Stimulated activated memory B cell treated with anti-CD40 and anti-IgM and Interleukin-4, amounts not matched to agents 10 μg/mL and 1 μg/mL and 100 μg/mL, for 72 hours (primary cell): ENCODE data around the gene CPNE4.

Experiments used
- ATAC-seq: fragments of 150-1000 bp; cut with Tn5 transposase; 2 replicates; pipeline ENCODE4 v1.10.0; 2021
- H3K27ac Mint-ChIP-seq: one replicate; pipeline ENCODE4 v1.8.0; 2022; ENCODE audit warnings: mild to moderate bottlenecking, mixed read lengths
- H3K27me3 Mint-ChIP-seq: one replicate; pipeline ENCODE4 v1.8.0; 2022; ENCODE audit warnings: mixed read lengths
- H3K36me3 Mint-ChIP-seq: one replicate; pipeline ENCODE4 v1.8.0; 2022; ENCODE audit warnings: mixed read lengths
- H3K4me1 Mint-ChIP-seq: one replicate; pipeline ENCODE4 v1.8.0; 2022; ENCODE audit warnings: mixed read lengths
- H3K4me3 Mint-ChIP-seq: one replicate; pipeline ENCODE4 v1.8.0; 2022; ENCODE audit warnings: mild to moderate bottlenecking, moderate library complexity, mixed read lengths
- H3K9me3 Mint-ChIP-seq: one replicate; pipeline ENCODE4 v1.8.0; 2022; ENCODE audit warnings: mixed read lengths

CPNE4 gene

DNA sequence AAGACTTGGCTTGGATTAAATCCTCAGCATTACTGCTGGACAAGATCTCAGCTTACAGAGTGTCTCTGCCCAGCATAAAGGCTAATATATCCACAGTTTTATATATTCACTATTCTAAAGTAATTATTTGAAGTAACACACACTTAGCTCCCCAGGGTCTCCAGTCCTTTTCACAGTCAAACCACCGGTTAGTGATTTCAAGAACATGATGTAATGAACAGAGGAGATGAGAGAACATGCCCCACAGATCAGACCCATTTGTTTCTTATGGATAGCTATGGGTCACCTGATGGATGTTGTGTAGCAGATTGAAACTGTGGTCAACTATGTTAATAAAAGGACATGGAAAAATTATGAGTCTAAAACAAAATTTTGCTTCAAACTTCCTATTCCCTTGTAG is 487.2 kb downstream of the CPNE4 start:
- no peak for ATAC-seq
- Mint-ChIP-seq H3K4me3 (no peak overlapping the region), H3K4me1 (no peaks in the 10 kb centered on the region), H3K27ac (no peak overlapping the region), H3K9me3 (no peaks in the 10 kb centered on the region), H3K36me3 (no peaks in the 10 kb centered on the region), H3K27me3 (peaks cover 7% of the 10 kb centered on the region)

DNA sequence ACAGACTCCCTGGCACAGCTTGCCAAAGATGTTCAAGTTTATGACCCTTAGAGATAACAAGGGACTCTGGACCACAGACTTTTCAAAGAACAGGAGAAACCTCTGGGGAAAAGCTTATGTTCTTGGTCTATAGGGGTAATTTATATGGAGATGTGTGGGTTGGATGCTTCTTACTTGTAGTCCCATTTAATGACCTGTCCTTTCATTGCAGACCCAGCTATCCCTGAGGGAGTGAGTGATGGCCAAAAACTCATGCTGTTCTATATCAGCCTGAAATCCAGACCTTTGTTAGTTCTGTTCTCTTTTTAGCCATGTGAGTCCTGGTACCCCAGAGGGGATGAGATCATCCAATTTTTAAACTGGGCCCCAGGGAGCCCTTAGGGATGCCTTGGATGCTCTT is 488.4 kb downstream of the CPNE4 start:
- Mint-ChIP-seq H3K27me3 (peaks cover 7% of the 10 kb centered on the region), H3K4me1 (no peaks in the 10 kb centered on the region), H3K9me3 (no peaks in the 10 kb centered on the region), H3K4me3 (no peak overlapping the region), H3K36me3 (no peaks in the 10 kb centered on the region), H3K27ac (no peak overlapping the region)
- no peak for ATAC-seq

DNA sequence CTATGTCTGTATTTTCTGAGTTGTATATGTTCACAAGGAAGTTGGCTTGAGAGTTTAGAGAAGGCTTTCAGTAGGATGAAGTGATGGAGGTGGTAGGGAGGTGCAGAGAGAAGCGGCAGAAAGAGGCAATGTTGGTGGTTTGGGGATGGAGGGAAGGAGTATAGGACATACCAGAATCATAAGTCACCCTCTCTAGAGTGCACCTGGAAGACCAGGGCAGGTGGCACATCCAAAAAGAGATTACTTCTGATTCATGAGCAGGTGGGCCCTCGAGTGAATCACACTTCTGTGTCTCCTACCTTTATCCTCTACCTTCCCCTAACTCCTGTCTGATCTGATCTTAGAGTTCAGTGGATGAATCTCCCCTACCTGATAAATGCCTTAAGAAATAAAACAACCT is 490.3 kb downstream of the CPNE4 start:
- no peak for ATAC-seq
- Mint-ChIP-seq H3K27me3 (peaks cover 21% of the 10 kb centered on the region), H3K9me3 (no peaks in the 10 kb centered on the region), H3K4me1 (no peaks in the 10 kb centered on the region), H3K27ac (no peak overlapping the region), H3K36me3 (no peaks in the 10 kb centered on the region), H3K4me3 (no peak overlapping the region)

DNA sequence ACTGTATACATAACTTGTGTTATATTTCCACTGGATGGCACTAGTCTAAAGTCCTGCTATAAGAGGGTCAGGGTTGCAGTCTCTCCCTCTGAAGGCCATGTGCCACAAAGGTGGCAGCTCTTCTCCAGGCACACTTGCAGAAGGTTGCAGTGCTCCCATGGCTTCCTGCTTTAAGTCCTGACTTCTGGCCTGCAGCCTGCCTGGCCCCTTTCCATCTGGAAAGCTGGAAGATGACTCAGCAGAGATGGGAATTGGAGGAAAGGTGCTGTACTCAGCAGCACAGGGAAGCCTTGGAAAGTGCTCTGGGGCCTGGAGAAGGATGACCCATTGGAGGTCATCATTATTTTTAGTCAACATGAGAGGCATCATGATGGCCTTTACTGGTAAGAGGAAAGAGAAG is 491.1 kb downstream of the CPNE4 start:
- Mint-ChIP-seq H3K27me3 (peaks cover 18% of the 10 kb centered on the region), H3K27ac (no peak overlapping the region), H3K36me3 (no peaks in the 10 kb centered on the region), H3K4me1 (no peaks in the 10 kb centered on the region), H3K9me3 (no peaks in the 10 kb centered on the region), H3K4me3 (no peak overlapping the region)
- ATAC-seq: no peak

- ATAC-seq: no peak
- peaks cover 14% of the 10 kb centered on the region for H3K27me3 Mint-ChIP-seq
- no peaks in the 10 kb centered on the region for H3K9me3 Mint-ChIP-seq
- no peaks in the 10 kb centered on the region for H3K36me3 Mint-ChIP-seq
- H3K4me3 Mint-ChIP-seq: no peak overlapping the region
- no peak overlapping the region for H3K27ac Mint-ChIP-seq
- H3K4me1 Mint-ChIP-seq: no peaks in the 10 kb centered on the region
These were observed 493.5 kb downstream of the CPNE4 start for GRCh38 chr3:131541288-131541687.

GRCh38 chr3:131540821-131541220 is 494.0 kb downstream of the CPNE4 start:
- no peak overlapping the region for H3K27ac Mint-ChIP-seq
- no peaks in the 10 kb centered on the region for H3K4me1 Mint-ChIP-seq
- no peaks in the 10 kb centered on the region for H3K9me3 Mint-ChIP-seq
- H3K27me3 Mint-ChIP-seq: peaks cover 14% of the 10 kb centered on the region
- ATAC-seq: no peak
- no peaks in the 10 kb centered on the region for H3K36me3 Mint-ChIP-seq
- H3K4me3 Mint-ChIP-seq: no peak overlapping the region

DNA sequence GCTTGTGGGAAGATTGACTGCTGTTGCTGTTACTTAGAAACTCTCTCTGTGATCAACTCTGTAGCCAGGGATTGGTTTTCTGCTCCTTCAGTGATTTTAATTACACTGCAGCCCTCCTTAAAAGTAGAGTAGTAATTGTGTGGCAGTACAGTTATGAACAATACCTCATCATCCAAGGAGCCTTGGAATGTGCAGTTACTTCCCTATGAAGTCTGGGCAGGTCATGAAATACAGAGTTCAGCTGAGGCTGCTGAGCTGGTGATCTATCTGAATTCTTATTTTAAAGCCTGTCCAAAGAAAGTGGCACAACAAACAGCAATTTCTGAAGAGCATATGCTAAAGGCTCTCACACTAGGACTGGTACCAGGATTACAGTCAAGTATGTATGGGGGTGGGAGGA is 494.7 kb downstream of the CPNE4 start:
- no peaks in the 10 kb centered on the region for H3K4me1 Mint-ChIP-seq
- peaks cover 14% of the 10 kb centered on the region for H3K27me3 Mint-ChIP-seq
- no peak for ATAC-seq
- no peak overlapping the region for H3K4me3 Mint-ChIP-seq
- H3K9me3 Mint-ChIP-seq: no peaks in the 10 kb centered on the region
- no peaks in the 10 kb centered on the region for H3K36me3 Mint-ChIP-seq
- H3K27ac Mint-ChIP-seq: no peak overlapping the region

GRCh38 chr3:131538968-131539367 is 495.8 kb downstream of the CPNE4 start:
- Mint-ChIP-seq H3K9me3 (no peaks in the 10 kb centered on the region), H3K4me1 (no peaks in the 10 kb centered on the region), H3K27ac (no peak overlapping the region), H3K36me3 (no peaks in the 10 kb centered on the region), H3K4me3 (no peak overlapping the region), H3K27me3 (peaks cover 14% of the 10 kb centered on the region)
- ATAC-seq: no peak

DNA sequence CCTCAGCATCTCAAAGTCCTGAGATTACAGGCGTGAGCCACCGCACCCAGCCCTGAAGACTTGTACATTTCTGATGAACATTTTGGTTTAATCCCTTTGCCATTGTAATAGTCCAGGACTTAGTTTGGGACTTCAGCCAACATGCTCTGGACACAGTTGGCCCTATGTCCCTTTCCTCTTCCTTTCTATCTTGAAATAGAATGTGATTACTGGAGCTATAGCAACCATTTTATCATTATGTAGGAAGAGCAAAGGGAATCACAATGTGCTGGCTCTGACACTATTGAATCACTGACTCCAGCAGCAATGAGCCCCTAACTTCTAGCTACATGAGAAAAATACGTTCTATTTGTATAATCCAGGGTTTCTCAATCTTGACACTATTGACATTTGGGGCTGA is 497.3 kb downstream of the CPNE4 start:
- Mint-ChIP-seq H3K9me3 (peaks cover under 1% of the 10 kb centered on the region), H3K36me3 (no peaks in the 10 kb centered on the region), H3K27ac (no peak overlapping the region), H3K4me3 (no peak overlapping the region), H3K27me3 (peaks cover 14% of the 10 kb centered on the region), H3K4me1 (no peaks in the 10 kb centered on the region)
- ATAC-seq: no peak

- no peaks in the 10 kb centered on the region for H3K4me1 Mint-ChIP-seq
- peaks cover 2% of the 10 kb centered on the region for H3K9me3 Mint-ChIP-seq
These were observed 499.2 kb downstream of the CPNE4 start for GRCh38 chr3:131535596-131535995.

GRCh38 chr3:131535131-131535530 is 499.7 kb downstream of the CPNE4 start:
- no peak overlapping the region for H3K4me3 Mint-ChIP-seq
- peaks cover 2% of the 10 kb centered on the region for H3K9me3 Mint-ChIP-seq
- peaks cover 5% of the 10 kb centered on the region for H3K27me3 Mint-ChIP-seq
- no peak overlapping the region for H3K27ac Mint-ChIP-seq
- no peaks in the 10 kb centered on the region for H3K4me1 Mint-ChIP-seq
- no peaks in the 10 kb centered on the region for H3K36me3 Mint-ChIP-seq
- ATAC-seq: no peak

More at GRCh38 chr3:131535596-131535995, 499.2 kb downstream of the CPNE4 start:
- no peaks in the 10 kb centered on the region for H3K36me3 Mint-ChIP-seq
- no peak for ATAC-seq
- peaks cover 10% of the 10 kb centered on the region for H3K27me3 Mint-ChIP-seq
- H3K4me3 Mint-ChIP-seq: no peak overlapping the region
- H3K27ac Mint-ChIP-seq: no peak overlapping the region

DNA sequence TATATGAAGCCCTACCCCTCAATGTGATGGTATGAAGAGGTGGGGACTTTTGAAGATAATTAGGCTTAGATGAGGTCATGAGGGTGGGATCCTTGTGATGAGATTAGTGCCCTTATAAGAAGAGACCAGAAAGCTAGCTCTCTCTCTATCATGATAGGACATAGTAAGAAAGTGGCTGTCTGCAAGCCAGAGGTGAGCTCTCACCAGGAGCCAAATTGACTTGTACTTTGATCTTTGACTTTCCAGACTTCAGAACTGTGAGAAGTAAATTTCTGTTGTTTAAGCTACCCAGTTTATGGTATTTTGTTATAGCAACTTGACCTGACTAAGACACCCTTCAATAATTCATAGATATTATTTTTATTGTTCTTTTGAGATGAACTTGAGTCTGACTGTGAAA is 502.2 kb downstream of the CPNE4 start:
- no peak overlapping the region for H3K4me3 Mint-ChIP-seq
- no peak for ATAC-seq
- H3K4me1 Mint-ChIP-seq: no peaks in the 10 kb centered on the region
- no peaks in the 10 kb centered on the region for H3K36me3 Mint-ChIP-seq
- peaks cover 15% of the 10 kb centered on the region for H3K27me3 Mint-ChIP-seq
- peaks cover 2% of the 10 kb centered on the region for H3K9me3 Mint-ChIP-seq
- H3K27ac Mint-ChIP-seq: no peak overlapping the region

- Mint-ChIP-seq H3K4me1 (no peaks in the 10 kb centered on the region), H3K4me3 (no peak overlapping the region), H3K27me3 (peaks cover 31% of the 10 kb centered on the region), H3K27ac (no peak overlapping the region), H3K36me3 (no peaks in the 10 kb centered on the region), H3K9me3 (peaks cover 2% of the 10 kb centered on the region)
- no peak for ATAC-seq
These were observed 504.0 kb downstream of the CPNE4 start for GRCh38 chr3:131530843-131531242.

GRCh38 chr3:131530388-131530787 is 504.4 kb downstream of the CPNE4 start:
- peaks cover 2% of the 10 kb centered on the region for H3K9me3 Mint-ChIP-seq
- ATAC-seq: no peak
- H3K4me3 Mint-ChIP-seq: no peak overlapping the region
- no peak overlapping the region for H3K27ac Mint-ChIP-seq
- H3K27me3 Mint-ChIP-seq: peaks cover 36% of the 10 kb centered on the region
- H3K36me3 Mint-ChIP-seq: no peaks in the 10 kb centered on the region
- no peaks in the 10 kb centered on the region for H3K4me1 Mint-ChIP-seq

DNA sequence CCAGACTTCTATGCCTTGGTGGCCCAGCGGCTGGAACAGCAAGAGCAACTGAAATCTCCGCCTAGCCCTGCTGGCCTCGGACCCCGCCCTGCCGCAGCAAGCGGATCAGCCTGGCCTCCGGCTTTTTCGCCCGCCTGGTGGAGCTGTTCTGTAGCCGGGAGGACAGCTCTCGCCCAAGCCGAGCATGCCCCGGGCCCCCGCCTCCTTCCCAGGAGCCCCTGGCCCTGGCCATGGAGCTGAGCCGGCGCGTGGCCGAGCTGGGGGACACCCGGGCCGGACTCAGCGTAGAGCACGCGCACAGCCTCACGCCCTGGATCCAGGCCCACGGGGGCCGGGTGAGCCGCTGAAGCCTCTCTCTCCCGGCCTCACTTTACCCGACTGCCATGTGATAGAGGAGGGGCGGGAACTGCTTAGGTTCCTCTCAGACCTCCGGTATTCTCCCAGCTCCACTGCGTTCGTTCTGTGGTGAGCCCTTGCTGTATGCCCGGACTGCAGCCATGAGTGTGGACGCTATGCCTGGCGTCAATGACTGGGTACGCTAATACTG is 507.9 kb downstream of the CPNE4 start:
- Mint-ChIP-seq H3K4me3 (no peak overlapping the region), H3K9me3 (no peaks in the 10 kb centered on the region), H3K36me3 (no peaks in the 10 kb centered on the region), H3K27ac (no peak overlapping the region), H3K27me3 (peaks cover 39% of the 10 kb centered on the region), H3K4me1 (no peaks in the 10 kb centered on the region)
- ATAC-seq: peak; percentile 28

- H3K9me3 Mint-ChIP-seq: peaks cover 3% of the 10 kb centered on the region
- no peak overlapping the region for H3K4me3 Mint-ChIP-seq
- no peaks in the 10 kb centered on the region for H3K4me1 Mint-ChIP-seq
- no peak overlapping the region for H3K27ac Mint-ChIP-seq
- H3K27me3 Mint-ChIP-seq: no peaks in the 10 kb centered on the region
- no peak for ATAC-seq
- H3K36me3 Mint-ChIP-seq: no peaks in the 10 kb centered on the region
These were observed 516.1 kb downstream of the CPNE4 start for GRCh38 chr3:131518680-131519079.

DNA sequence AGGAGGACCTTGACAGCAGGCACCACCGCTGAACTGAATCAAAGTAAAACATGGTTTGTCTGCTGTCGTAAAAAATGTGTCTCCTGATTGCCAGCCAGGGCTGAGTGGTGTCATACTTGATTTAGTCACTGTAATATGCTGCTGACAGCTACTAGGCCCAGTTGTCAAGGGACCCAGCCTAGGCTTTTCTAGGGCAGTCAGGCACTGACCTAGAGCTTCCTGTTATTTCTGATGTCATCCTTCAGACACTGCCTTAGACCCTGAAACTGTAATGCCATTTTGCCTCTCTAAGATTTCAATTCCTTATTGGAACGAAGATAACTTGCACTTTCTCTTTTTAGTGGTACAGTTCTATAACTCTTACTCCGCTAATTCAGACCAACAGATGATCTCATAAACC is 529.4 kb downstream of the CPNE4 start:
- no peaks in the 10 kb centered on the region for H3K27me3 Mint-ChIP-seq
- H3K4me1 Mint-ChIP-seq: peaks cover 30% of the 10 kb centered on the region
- peaks cover 4% of the 10 kb centered on the region for H3K36me3 Mint-ChIP-seq
- H3K27ac Mint-ChIP-seq: no peak overlapping the region
- no peaks in the 10 kb centered on the region for H3K9me3 Mint-ChIP-seq
- no peak for ATAC-seq
- H3K4me3 Mint-ChIP-seq: no peak overlapping the region
